K562 (cell line): ENCODE results near the gene ENSA. TPM values are rescaled to one million over a fixed set of nuclear protein-coding genes. Genes with fewer than 3 reads are reported as not detected.

Experiments used
- ATAC-seq: fragments of 200-7000 bp; cut with Tn5 transposase; 3 replicates; pipeline ENCODE4 v1.9.1; 2020; ENCODE audit warnings: moderate library complexity
- BruUV-seq: library from RNA; stranded (reverse); fragments of 400-500 nt; replicated peaks from 2 replicates; lab custom pipeline; 2021; lab: Mats Ljungman, UMichigan
- CTCF ChIA-PET: fragments of 300-600 bp; formaldehyde crosslinking; extraction: SDS; loops from one replicate; lab custom pipeline; 2021; ENCODE audit warnings: low intra/inter-chr PET ratio; lab: Yijun Ruan, JAX
- POLR2A ChIA-PET: fragments of 300-600, 350-650 bp; sonication (Branson Sonifier 250); formaldehyde crosslinking; extraction: SDS; loops from one replicate; lab custom pipeline; 2021; ENCODE audit warnings: antibody characterized with exemption, inconsistent platforms; lab: Yijun Ruan, JAX
- DNase-seq, 4 experiments: peaks; one replicate each; pipeline versions ENCODE4 v3.0.0 to v3.0.0-alpha.2; 2011 to 2018; ENCODE audit warnings: low spot score in 3 of 4, mixed read lengths in 3 of 4; ENCODE audit errors: extremely low read depth in 1 of 4
- FAIRE-seq: peaks from 2 replicates; lab custom pipeline; 2011; peaks lifted over from hg19 to GRCh38; lab: Jason Lieb, UNC
- H2AFZ ChIP-seq: 2 replicates; pipeline ENCODE4 v1.6.0; 2011; ENCODE audit warnings: low read depth, low read length, control low read depth, inconsistent platforms
- H3K27ac ChIP-seq: fragments of 200-600 bp; 3 replicates; pipeline ENCODE4 v1.8.0; 2011; ENCODE audit warnings: low read depth, mild to moderate bottlenecking, control low read depth, inconsistent platforms, low read length, moderate library complexity, mixed read lengths; ENCODE audit errors: extremely low read depth
- H3K27me3 ChIP-seq, 2 experiments: fragments of 300-600 bp in 1 of 2; 2 replicates in 1 of 2; 3 replicates in 1 of 2; pipeline versions ENCODE4 v1.6.0 to v1.8.0; 2011; ENCODE audit warnings: inconsistent platforms in 2 of 2, low read length in 2 of 2, mild to moderate bottlenecking in 1 of 2, mixed read lengths in 1 of 2, moderate library complexity in 1 of 2; ENCODE audit not compliant: control insufficient read depth in 2 of 2, insufficient read depth in 2 of 2
- H3K36me3 ChIP-seq: fragments of 300-600 bp; 3 replicates; pipeline ENCODE4 v1.8.0; 2011; ENCODE audit warnings: mild to moderate bottlenecking, low read length, inconsistent platforms; ENCODE audit not compliant: control insufficient read depth, insufficient read depth
- H3K4me1 ChIP-seq, 2 experiments: fragments of 200-600 bp in 1 of 2; replicated peaks in 1 of 2; 2 replicates in 1 of 2; 3 replicates in 1 of 2; pipeline versions ENCODE4 v1.5.1 to v1.8.0; 2011; ENCODE audit warnings: inconsistent platforms in 2 of 2, low read length in 2 of 2, mild to moderate bottlenecking in 1 of 2, mixed read lengths in 1 of 2, moderate library complexity in 1 of 2; ENCODE audit not compliant: control insufficient read depth in 2 of 2, insufficient read depth in 2 of 2
- H3K4me2 ChIP-seq: 2 replicates; pipeline ENCODE4 v1.6.1; 2011; ENCODE audit warnings: low read length, control low read depth, inconsistent platforms, mixed read lengths; ENCODE audit not compliant: insufficient read depth
- H3K4me3 ChIP-seq: fragments of 200-600 bp; sonication (generic), shearing (Covaris generic); 2 replicates; pipeline ENCODE4 v1.5.1; 2016; ENCODE audit warnings: control low read depth, inconsistent platforms
- H3K79me2 ChIP-seq: fragments of 200-600 bp; 3 replicates; pipeline ENCODE4 v1.8.0; 2011; ENCODE audit warnings: low read length, inconsistent platforms; ENCODE audit not compliant: control insufficient read depth, insufficient read depth
- H3K9ac ChIP-seq, 2 experiments: 2 replicates each; pipeline versions ENCODE4 v1.6.0 to v1.6.1; 2011; ENCODE audit warnings: low read depth in 2 of 2, low read length in 2 of 2, control low read depth in 1 of 2, inconsistent platforms in 1 of 2, mild to moderate bottlenecking in 1 of 2, mixed read lengths in 1 of 2; ENCODE audit not compliant: insufficient read depth in 1 of 2
- H3K9me1 ChIP-seq: one replicate; pipeline ENCODE4 v1.6.0; 2011; ENCODE audit warnings: inconsistent platforms, mild to moderate bottlenecking, low read length, moderate library complexity; ENCODE audit not compliant: control insufficient read depth, insufficient read depth
- H3K9me3 ChIP-seq: replicated peaks from 2 replicates; pipeline ENCODE4 v1.5.1; 2011; ENCODE audit warnings: low read depth, low read length, inconsistent platforms; ENCODE audit not compliant: control insufficient read depth, insufficient read depth
- H4K20me1 ChIP-seq: replicated peaks from 2 replicates; pipeline ENCODE4 v1.6.1; 2011; ENCODE audit warnings: low read length, inconsistent platforms, mixed read lengths; ENCODE audit not compliant: control insufficient read depth, insufficient read depth
- ATF6 ChIP-seq: sonication (generic); formaldehyde crosslinking; IDR thresholded peaks from 2 replicates; pipeline ENCODE4 v1.4.0; 2020; ENCODE audit warnings: mild to moderate bottlenecking, missing genetic modification reagents
- CUX1 ChIP-seq: fragments of 200-800 bp; sonication (Bioruptor generic); IDR thresholded peaks from 2 replicates; pipeline ENCODE4 v1.6.1; 2016; ENCODE audit warnings: missing genetic modification characterization, missing compliant biosample characterization
- ZNF175 ChIP-seq: fragments of 200-800 bp; sonication (Bioruptor generic); IDR thresholded peaks from 2 replicates; pipeline ENCODE4 v1.6.1; 2016; ENCODE audit warnings: low read depth, mild to moderate bottlenecking, missing genetic modification characterization, missing compliant biosample characterization
- ZNF609 ChIP-seq: sonication (generic); formaldehyde crosslinking; IDR thresholded peaks from 2 replicates; pipeline ENCODE4 v1.8.1; 2023; ENCODE audit warnings: missing genetic modification reagents, mild to moderate bottlenecking, borderline replicate concordance
- WGBS: fragments of 100-300 bp; shearing (Covaris generic); methylation state at CpG from one replicate; pipeline ENCODE4 v1.1.6; 2016; ENCODE audit warnings: low coverage, mixed read lengths; ENCODE audit not compliant: insufficient coverage; ENCODE audit errors: missing lambda C conversion rate; 5-methylcytosine and 5-hydroxymethylcytosine counted together
- in situ Hi-C: fragments of 300-500 bp; cut with MboI; formaldehyde crosslinking; loops from 4 replicates; pipeline ENCODE4 v1.15.0; 2018; ENCODE audit warnings: inconsistent platforms, mixed read lengths
- intact Hi-C: fragments of 100-400 bp; cut with micrococcal nuclease; formaldehyde crosslinking; loops from 2 replicates; pipeline ENCODE4 v1.14.2; 2022
- polyA plus RNA-seq, 8 experiments: library from polyadenylated mRNA; depleted of rRNA in 4 of 8; stranded (reverse) in 5 of 8; unstranded in 3 of 8; fragments of >200 nt; fragmentation: Nextera tagmentation in 2 of 8; fragmentation: Illumina TruSeq in 1 of 8; extraction: Ambion mirVana in 2 of 8; extraction: Trizol in 1 of 8; gene quantifications; 2 replicates each; pipeline versions ENCODE4 v1.2.1 to v1.2.3, GENCODE V29; 2011 to 2014; ENCODE audit warnings: inconsistent platforms in 1 of 8, missing spikeins in 1 of 8
- total RNA-seq, 7 experiments: library from RNA; depleted of rRNA in 6 of 7; stranded (reverse); fragments of >200 nt in 6 of 7; fragmentation: Illumina TruSeq in 2 of 7; extraction: Trizol in 2 of 7; gene quantifications; 2 replicates each; pipeline versions ENCODE4 v1.2.1 to v1.2.3, GENCODE V29; 2011 to 2021; ENCODE audit warnings: low replicate concordance in 1 of 7

Gene ENSA
- total and polyA plus RNA-seq, 9 of the 15 experiments (the other 6 are each of a cell fraction or from before 2014, with no cell fraction given) = 68.1 to 605 (median 188) TPM

GRCh38 chr1:150604226-150604588 is 25.2 kb downstream of the ENSA start (continued):
- TF ChIP-seq ATF6 = 0 out of 2 replicates have a peak, but pooled peaks have one; percentile 60
- TF ChIP-seq CUX1 (CRISPR knock-in tag) = no peak

GRCh38 chr1:150603711-150604110 is 25.7 kb downstream of the ENSA start:
- WGBS = 57% methylated on average over 3 of the region's 3 CpGs
- POLR2A ChIA-PET = interaction anchor here (0.7 to 4.9 kb wide), 9 partner anchors 10 to 562 kb away, joined by 3 to 22 read pairs (median 4); partner anchors contain the start of genes LYSMD1, MCL1 and SCNM1
- H3K9me1 ChIP-seq = no peaks in the 10 kb centered on the region
- H3K79me2 ChIP-seq = no peaks in the 10 kb centered on the region
- no peaks in the 10 kb centered on the region for H4K20me1 ChIP-seq
- no peak overlapping the region for H3K4me2 ChIP-seq
- H2AFZ ChIP-seq = no peak overlapping the region
- CTCF ChIA-PET = no interaction called here
- no peak for ATAC-seq
- FAIRE-seq = no peak
- no peak overlapping the region for H3K9ac ChIP-seq
- TF ChIP-seq ZNF175 (peak; percentile 14; the same call in 1 of the 2 replicates), ZNF609 (CRISPR knock-in tag) (no peak)
- H3K36me3 ChIP-seq = no peaks in the 10 kb centered on the region; the same call in 1 of the 3 replicates
- BruUV-seq = no TSS peak
- H3K4me3 ChIP-seq = no peak overlapping the region
- H3K27ac ChIP-seq = peak overlapping the region; percentile 86; the same call in 1 of the 3 replicates
- peaks cover 11 to 17% of the 10 kb centered on the region in 2 experiments; a peak in 4 of 5 replicates for H3K4me1 ChIP-seq
- in situ Hi-C loops = no loop called here
- intact Hi-C loops = no loop called here
- H3K27me3 ChIP-seq = no peaks in the 10 kb centered on the region
- H3K9me3 ChIP-seq = no peaks in the 10 kb centered on the region
- DNase-seq = no peak
